B cell (primary cell): ENCODE measurements around the gene FGFRL1. TPM values are rescaled to one million over a fixed set of nuclear protein-coding genes. Genes with fewer than 3 reads are reported as not detected.

Source experiments
- ATAC-seq: fragments of 200-7000 bp; cut with Tn5 transposase; one replicate; pipeline ENCODE4 v1.10.0; 2021; ENCODE audit warnings: low read depth, mild to moderate bottlenecking, moderate number of reproducible peaks, moderate library complexity
- CTCF ChIA-PET: fragments of 350-600 bp; sonication (Branson Sonifier 250); formaldehyde crosslinking; loops from one replicate; lab custom pipeline; 2021; ENCODE audit warnings: antibody characterized with exemption, inconsistent platforms; lab: Charles Lee
- POLR2A ChIA-PET: fragments of 350-600 bp; sonication (Branson Sonifier 250); formaldehyde crosslinking; loops from one replicate; lab custom pipeline; 2021; ENCODE audit warnings: antibody characterized with exemption; lab: Charles Lee
- DNase-seq: peaks from one replicate; pipeline ENCODE4 v3.0.0; 2013
- H2AFZ ChIP-seq: 2 replicates; pipeline ENCODE4 v1.6.1; 2012; ENCODE audit warnings: mild to moderate bottlenecking, low read depth, low read length; ENCODE audit not compliant: insufficient read depth, poor library complexity, severe bottlenecking
- H3K27ac ChIP-seq, 2 donors: 1 replicate in 1 of 2; 2 replicates in 1 of 2; pipeline ENCODE4 v1.5.1; 2012 to 2013; ENCODE audit warnings: low read length in 2 of 2, mild to moderate bottlenecking in 2 of 2, moderate library complexity in 1 of 2
- H3K27me3 ChIP-seq, 4 experiments: fragments of 200-600 bp in 1 of 4; sonication (generic) in 1 of 4; replicated peaks in 1 of 4; 1 replicate in 2 of 4; 2 replicates in 2 of 4; pipeline versions ENCODE4 v1.6.1 to v1.7.0; 2013 to 2016; ENCODE audit warnings: low read length in 3 of 4, mild to moderate bottlenecking in 2 of 4, mixed read lengths in 1 of 4, moderate library complexity in 1 of 4; ENCODE audit not compliant: insufficient read depth in 4 of 4, control insufficient read depth in 3 of 4; ENCODE audit errors: control extremely low read depth in 1 of 4
- H3K36me3 ChIP-seq, 2 experiments: replicated peaks in 1 of 2; 1 replicate in 1 of 2; 2 replicates in 1 of 2; pipeline versions ENCODE4 v1.6.1 to v1.7.1; 2013; ENCODE audit warnings: low read length in 1 of 2; ENCODE audit not compliant: insufficient read depth in 2 of 2, control insufficient read depth in 1 of 2; ENCODE audit errors: control extremely low read depth in 1 of 2, extremely low read depth in 1 of 2
- H3K4me1 ChIP-seq, 2 donors: fragments of 200-600 bp in 1 of 2; sonication (generic) in 1 of 2; 1 replicate in 1 of 2; 2 replicates in 1 of 2; pipeline versions ENCODE4 v1.5.1 to v1.6.1; 2013 to 2017; ENCODE audit warnings: low read length in 2 of 2; ENCODE audit not compliant: control insufficient read depth in 2 of 2, insufficient read depth in 2 of 2
- H3K4me2 ChIP-seq: replicated peaks from 2 replicates; pipeline ENCODE3; 2012; ENCODE audit warnings: mild to moderate bottlenecking, low read depth, low read length; ENCODE audit not compliant: poor library complexity, severe bottlenecking
- H3K4me3 ChIP-seq, 5 experiments: fragments of 200-600 bp in 1 of 5; sonication (generic) in 1 of 5; 1 replicate in 3 of 5; 2 replicates in 2 of 5; pipeline versions ENCODE4 v1.5.1 to v1.7.0; 2011 to 2016; ENCODE audit warnings: low read length in 4 of 5, mild to moderate bottlenecking in 4 of 5, low read depth in 2 of 5, control low read depth in 1 of 5, moderate library complexity in 1 of 5; ENCODE audit not compliant: insufficient read depth in 1 of 5; ENCODE audit errors: control extremely low read depth in 1 of 5, extremely low read depth in 1 of 5
- H3K79me2 ChIP-seq: fragments of 200-600 bp; sonication (generic); one replicate; pipeline ENCODE4 v1.6.0; 2016; ENCODE audit warnings: low read length; ENCODE audit not compliant: control insufficient read depth, insufficient read depth
- H3K9ac ChIP-seq: fragments of 200-600 bp; sonication (generic); 2 replicates; pipeline ENCODE4 v1.6.1; 2017; ENCODE audit warnings: mild to moderate bottlenecking, low read length, moderate library complexity
- H3K9me3 ChIP-seq, 3 donors: one replicate each; pipeline versions ENCODE4 v1.6.1 to v1.7.1; 2013; ENCODE audit warnings: low read length in 2 of 3; ENCODE audit not compliant: control insufficient read depth in 2 of 3, insufficient read depth in 1 of 3; ENCODE audit errors: control extremely low read depth in 1 of 3
- H4K20me1 ChIP-seq: 2 replicates; pipeline ENCODE4 v1.6.0; 2012; ENCODE audit warnings: mild to moderate bottlenecking, low read length; ENCODE audit not compliant: insufficient read depth, control insufficient read depth, poor library complexity, severe bottlenecking
- H3K27ac Mint-ChIP-seq: one replicate; pipeline ENCODE4 v1.8.0; 2021; ENCODE audit warnings: mixed read lengths
- H3K27me3 Mint-ChIP-seq: one replicate; pipeline ENCODE4 v1.8.0; 2021; ENCODE audit warnings: mixed read lengths
- H3K4me1 Mint-ChIP-seq: one replicate; pipeline ENCODE4 v1.8.0; 2021; ENCODE audit warnings: mixed read lengths
- H3K4me3 Mint-ChIP-seq: one replicate; pipeline ENCODE4 v1.8.0; 2021; ENCODE audit warnings: mixed read lengths
- H3K9me3 Mint-ChIP-seq: one replicate; pipeline ENCODE4 v1.8.0; 2022; ENCODE audit warnings: mixed read lengths; ENCODE audit not compliant: insufficient read depth
- CTCF ChIP-seq: fragments of 200-600 bp; IDR thresholded peaks from one replicate; pipeline ENCODE4 v1.8.0; 2022; ENCODE audit warnings: antibody characterized with exemption, mild to moderate bottlenecking
- EZH2 ChIP-seq: IDR thresholded peaks from 2 replicates; pipeline ENCODE4 v1.6.1; 2012; ENCODE audit warnings: borderline replicate concordance, low read depth, mild to moderate bottlenecking, moderate library complexity, low read length; ENCODE audit not compliant: insufficient read depth, poor library complexity, severe bottlenecking
- WGBS: methylation state at CpG from one replicate; pipeline ENCODE4 v1.1.5; 2013; ENCODE audit warnings: missing lambda C conversion rate; ENCODE audit not compliant: insufficient coverage; 5-methylcytosine and 5-hydroxymethylcytosine counted together
- intact Hi-C: fragments of 100-400 bp; cut with micrococcal nuclease; formaldehyde crosslinking; loops from one replicate; pipeline ENCODE4 v1.10.0; 2022
- polyA plus RNA-seq: library from polyadenylated mRNA; depleted of rRNA; stranded (reverse); fragments of >200 nt; gene quantifications from 2 replicates; pipeline ENCODE4 v1.2.3, GENCODE V29; 2012
- total RNA-seq, 2 donors: library from RNA; stranded (reverse); fragments of 120-200 nt in 1 of 2; gene quantifications; 1 replicate in 1 of 2; 2 replicates in 1 of 2; pipeline versions ENCODE4 v1.2.3 to v1.2.4, GENCODE V29; 2013 to 2022

The FGFRL1 gene
- total and polyA plus RNA-seq, 2 donors (not counting 1 experiment from before 2014, with no cell fraction given), result 24.1 to 28.9 TPM

- Mint-ChIP-seq H3K27ac (peak within 1 kb of the TSS; percentile 10), H3K4me1 (peaks cover 12% of the 10 kb centered on the region), H3K27me3 (peaks cover 5% of the 10 kb centered on the region), H3K9me3 (no peaks in the 10 kb centered on the region), H3K4me3 (peak within 1 kb of the TSS; percentile 5)
- no peaks in the 10 kb centered on the region for H3K36me3 ChIP-seq
- ChIA-PET POLR2A (no interaction called here), CTCF (interaction anchor here (0.9 kb wide), 1 partner anchor 8 kb away, joined by 3 read pairs; no protein-coding TSS in a partner anchor)
- H3K4me2 ChIP-seq, result peak within 1 kb of the TSS; percentile 3
- H4K20me1 ChIP-seq, result peaks cover 10% of the 10 kb centered on the region
- WGBS, result 96% methylated on average over 27 of the region's 37 CpGs
- ATAC-seq, result no peak
- H3K4me3 ChIP-seq, result no peak within 1 kb of the TSS
- H3K27me3 ChIP-seq, result peaks cover 0 to 20% (median 13%) of the 10 kb centered on the region in 4 experiments
- TF ChIP-seq EZH2 (no peak), CTCF (no peak)
- H3K27ac ChIP-seq, result no peak within 1 kb of the TSS
- no peak within 1 kb of the TSS for H2AFZ ChIP-seq
- H3K4me1 ChIP-seq, result peaks cover 9 to 10% of the 10 kb centered on the region in 2 donors
- intact Hi-C loops, result no loop called here
- no peak within 1 kb of the TSS for H3K9ac ChIP-seq
- DNase-seq, result no peak
- H3K79me2 ChIP-seq, result peaks cover 2% of the 10 kb centered on the region
- peaks cover 0 to 4% (median 0%) of the 10 kb centered on the region in 3 donors for H3K9me3 ChIP-seq
Measured at GRCh38 chr4:993111-994029, 18.1 kb upstream of the FGFRL1 start, which contains the start of gene SLC26A1. SLC26A1 (minus strand) TSS chr4:993404; CDS start chr4:991703, 1,701 bp downstream.
